ENCODE data around the gene PASD1. TPM values are rescaled to one million over a fixed set of nuclear protein-coding genes. Genes with fewer than 3 reads are reported as not detected.

PASD1 gene
- total RNA-seq, 2 donors from 2014 or later = not detected

GRCh38 chrX:151708821-151709220, 145.3 kb downstream of the PASD1 start:
- peak; percentile 6 for DNase-seq
- no peak overlapping the region for H3K27ac ChIP-seq (ENCODE audit: low read depth, low read length)
- Mint-ChIP-seq H3K9me3 (peaks cover 36% of the 10 kb centered on the region), H3K27ac (no peak overlapping the region), H3K36me3 (ENCODE audit: low read depth) (no peaks in the 10 kb centered on the region), H3K4me3 (no peak overlapping the region), H3K27me3 (ENCODE audit: insufficient read depth) (no peaks in the 10 kb centered on the region), H3K4me1 (peaks cover 11% of the 10 kb centered on the region)
- no peak overlapping the region for H3K9ac ChIP-seq (ENCODE audit: extremely low read depth, low read length, poor library complexity, severe bottlenecking)
- H3K36me3 ChIP-seq (ENCODE audit: control insufficient read depth, insufficient read depth, low read length) = no peaks in the 10 kb centered on the region
- H3K27me3 ChIP-seq (ENCODE audit: control insufficient read depth, insufficient read depth, low read length, poor library complexity, severe bottlenecking) = no peaks in the 10 kb centered on the region
- no peaks in the 10 kb centered on the region for H3K4me1 ChIP-seq (ENCODE audit: control insufficient read depth, insufficient read depth, low read length)
- H3K9me3 ChIP-seq (ENCODE audit: control insufficient read depth, low read length) = no peaks in the 10 kb centered on the region
- TF ChIP-seq CTCF (conservative IDR thresholded peaks at IDR 0.05) = no peak
- H3K4me3 ChIP-seq (ENCODE audit: low read length) = no peak overlapping the region
- 83 to 90% methylated on average over 2 to 7 of the region's 7 CpGs for WGBS, 2 experiments (ENCODE audit: insufficient coverage in 1 of 2, insufficient read length in 1 of 2)

GRCh38 chrX:151710457-151710856, 147.0 kb downstream of the PASD1 start:
- H3K27ac Mint-ChIP-seq = no peak overlapping the region
- Histone ChIP-seq H3K4me3 (ENCODE audit: low read length) (no peak overlapping the region), H3K27ac (ENCODE audit: low read depth, low read length) (no peak overlapping the region), H3K4me1 (ENCODE audit: control insufficient read depth, insufficient read depth, low read length) (no peaks in the 10 kb centered on the region), H3K9me3 (ENCODE audit: control insufficient read depth, low read length) (no peaks in the 10 kb centered on the region), H3K36me3 (ENCODE audit: control insufficient read depth, insufficient read depth, low read length) (no peaks in the 10 kb centered on the region), H3K27me3 (ENCODE audit: control insufficient read depth, insufficient read depth, low read length, poor library complexity, severe bottlenecking) (no peaks in the 10 kb centered on the region), H3K9ac (ENCODE audit: extremely low read depth, low read length, poor library complexity, severe bottlenecking) (no peak overlapping the region)
- no peak for DNase-seq
- peaks cover 36% of the 10 kb centered on the region for H3K9me3 Mint-ChIP-seq
- H3K36me3 Mint-ChIP-seq (ENCODE audit: low read depth) = no peaks in the 10 kb centered on the region
- 95% methylated on average over 2 of the region's 2 CpGs; no CpG with 5 or more reads in 1 of the 2 experiments for WGBS, 2 experiments (ENCODE audit: insufficient coverage in 1 of 2, insufficient read length in 1 of 2)
- TF ChIP-seq CTCF (conservative IDR thresholded peaks at IDR 0.05) = no peak
- no peaks in the 10 kb centered on the region for H3K27me3 Mint-ChIP-seq (ENCODE audit: insufficient read depth)
- H3K4me1 Mint-ChIP-seq = peaks cover 13% of the 10 kb centered on the region
- no peak overlapping the region for H3K4me3 Mint-ChIP-seq

GRCh38 chrX:151711154-151711553, 147.7 kb downstream of the PASD1 start:
- Mint-ChIP-seq H3K9me3 (peaks cover 39% of the 10 kb centered on the region), H3K4me1 (peaks cover 13% of the 10 kb centered on the region), H3K27me3 (ENCODE audit: insufficient read depth) (no peaks in the 10 kb centered on the region), H3K36me3 (ENCODE audit: low read depth) (no peaks in the 10 kb centered on the region), H3K4me3 (no peak overlapping the region), H3K27ac (no peak overlapping the region)
- Histone ChIP-seq H3K4me3 (ENCODE audit: low read length) (no peak overlapping the region), H3K27me3 (ENCODE audit: control insufficient read depth, insufficient read depth, low read length, poor library complexity, severe bottlenecking) (no peaks in the 10 kb centered on the region), H3K9me3 (ENCODE audit: control insufficient read depth, low read length) (no peaks in the 10 kb centered on the region), H3K27ac (ENCODE audit: low read depth, low read length) (no peak overlapping the region), H3K4me1 (ENCODE audit: control insufficient read depth, insufficient read depth, low read length) (no peaks in the 10 kb centered on the region), H3K36me3 (ENCODE audit: control insufficient read depth, insufficient read depth, low read length) (no peaks in the 10 kb centered on the region), H3K9ac (ENCODE audit: extremely low read depth, low read length, poor library complexity, severe bottlenecking) (no peak overlapping the region)
- DNase-seq = peak; percentile 50
- 75 to 100% methylated on average over 1 to 5 of the region's 5 CpGs for WGBS, 2 experiments (ENCODE audit: insufficient coverage in 1 of 2, insufficient read length in 1 of 2)
- no peak for TF ChIP-seq CTCF (conservative IDR thresholded peaks at IDR 0.05)
